Activated T-cell treated with anti-CD3 and anti-CD28 coated beads for 48 hours (primary cell): ENCODE measurements around the gene MTA3.
"Not testable (repeated sequence)": the region's sequence is repeated elsewhere in the genome, so short reads cannot be mapped to it uniquely, and the experiment has no call there.

Experiments
- DNase-seq: peaks from one replicate; pipeline ENCODE4 v3.0.0-alpha.2; 2020; ENCODE audit warnings: low read depth

MTA3 gene

DNA sequence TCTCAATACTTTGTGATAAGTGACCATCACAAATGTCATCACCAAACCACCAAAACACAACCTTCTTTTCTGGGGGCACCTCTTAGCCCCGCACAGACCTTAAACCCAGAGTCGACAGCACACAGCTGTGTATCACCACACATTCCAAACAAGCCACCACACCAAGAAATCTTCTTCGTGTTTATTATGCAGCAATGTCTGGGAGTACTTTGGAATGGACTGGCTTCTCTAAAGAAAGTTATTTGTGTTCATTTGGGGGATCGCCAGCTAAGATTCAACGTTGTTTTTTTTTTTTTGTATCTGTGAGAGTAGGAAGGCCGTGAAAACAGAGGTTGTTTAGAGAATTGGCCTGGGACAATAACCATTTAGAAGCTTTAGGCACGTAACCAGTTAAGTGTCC lies 1.1 kb upstream of the MTA3 start:
- no peak for DNase-seq

GRCh38 chr2:42567806-42568400 lies 529 bp upstream of the MTA3 start:
- no peak for DNase-seq

GRCh38 chr2:42569116-42569711 lies 782 bp downstream of the MTA3 start:
- peak; percentile 7 for DNase-seq

- DNase-seq = no peak
These were observed 1.5 kb downstream of the MTA3 start for GRCh38 chr2:42569883-42570282.

DNA sequence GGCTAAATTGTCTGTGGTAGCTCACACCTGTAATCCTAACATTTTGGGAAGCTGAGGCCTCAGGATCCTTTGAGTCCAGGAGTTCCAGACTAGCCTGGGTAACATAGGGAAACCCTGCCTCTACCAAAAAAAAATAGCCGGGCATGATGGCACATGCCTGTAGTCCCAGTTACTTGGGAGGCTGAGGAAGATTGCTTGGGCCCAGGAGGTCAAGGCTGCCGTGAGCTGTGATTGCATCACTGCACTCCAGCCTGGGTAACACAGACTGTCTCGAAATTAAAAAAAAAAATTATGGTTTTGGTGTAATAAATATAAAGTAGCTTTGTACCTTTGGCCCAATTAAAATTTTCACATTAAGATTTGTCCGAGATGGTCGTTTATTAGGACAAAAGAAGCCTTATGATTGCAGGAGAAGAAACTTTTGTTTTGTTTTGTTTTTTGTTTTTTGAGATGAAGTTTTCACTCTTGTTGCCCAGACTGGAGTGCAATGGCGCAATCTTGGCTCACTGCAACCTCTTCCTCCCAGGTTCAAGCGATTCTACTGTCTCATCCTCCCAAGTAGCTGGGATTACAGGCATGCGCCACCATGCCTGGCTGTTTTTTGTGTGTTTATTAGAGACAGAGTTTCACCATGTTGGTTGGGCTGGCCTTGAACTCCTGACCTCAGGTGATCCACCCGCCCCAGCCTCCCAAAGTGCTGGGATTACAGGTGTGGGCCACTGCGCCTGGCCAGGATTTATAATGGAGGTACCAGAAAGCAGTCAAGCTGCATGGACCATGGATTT lies 4.1 kb downstream of the MTA3 start:
- no peak for DNase-seq

DNA sequence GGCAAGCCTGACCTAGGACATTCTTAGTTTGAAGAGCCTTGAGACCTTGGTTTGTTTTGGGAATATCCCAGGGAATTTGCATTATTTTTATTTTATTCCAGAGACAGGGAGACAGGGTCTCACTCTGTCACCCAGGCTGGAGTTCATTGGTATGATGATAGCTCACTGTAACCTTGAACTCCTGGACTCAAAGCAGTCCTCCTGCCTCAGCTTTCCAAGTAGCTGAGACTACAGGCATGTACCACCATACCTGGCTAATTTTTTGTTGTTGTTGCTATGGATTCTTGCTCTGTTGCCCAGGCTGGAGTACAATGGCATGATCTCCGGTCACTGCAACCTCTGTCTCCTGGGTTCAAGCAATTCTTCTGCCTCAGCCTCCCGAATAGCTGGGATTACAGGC lies 4.8 kb downstream of the MTA3 start:
- DNase-seq = no peak

DNA sequence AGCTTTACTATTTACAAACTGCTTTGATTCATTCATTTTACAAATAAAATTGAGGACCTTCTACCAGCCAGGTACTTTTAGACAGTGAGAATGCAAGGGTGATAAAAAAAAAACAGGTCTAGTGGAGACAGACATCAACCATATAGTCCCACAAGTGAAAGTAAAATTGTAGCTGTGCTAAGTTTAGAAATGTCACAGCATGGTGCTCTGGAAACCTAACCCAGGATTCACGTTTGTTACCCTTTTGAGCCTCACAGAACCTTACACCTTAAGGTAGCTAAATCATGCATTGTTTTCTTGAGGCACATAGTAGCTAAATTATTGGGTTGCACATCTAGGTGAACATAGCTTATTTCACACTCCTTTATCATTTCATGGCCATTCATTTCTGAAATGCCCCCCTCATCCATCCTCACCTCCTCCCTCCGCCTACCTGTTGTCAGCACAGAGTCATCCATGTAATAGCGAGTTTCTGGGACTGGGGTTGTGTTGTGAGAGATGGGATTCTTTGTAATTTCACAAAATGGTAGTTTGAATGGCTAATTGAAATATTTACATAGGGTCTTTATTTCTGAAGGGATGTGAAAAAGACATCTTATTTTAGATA lies 7.1 kb downstream of the MTA3 start:
- no peak for DNase-seq

GRCh38 chr2:42578621-42579020 lies 10.2 kb downstream of the MTA3 start:
- DNase-seq = no peak

GRCh38 chr2:42581257-42581656 lies 12.8 kb downstream of the MTA3 start:
- DNase-seq = no peak

DNA sequence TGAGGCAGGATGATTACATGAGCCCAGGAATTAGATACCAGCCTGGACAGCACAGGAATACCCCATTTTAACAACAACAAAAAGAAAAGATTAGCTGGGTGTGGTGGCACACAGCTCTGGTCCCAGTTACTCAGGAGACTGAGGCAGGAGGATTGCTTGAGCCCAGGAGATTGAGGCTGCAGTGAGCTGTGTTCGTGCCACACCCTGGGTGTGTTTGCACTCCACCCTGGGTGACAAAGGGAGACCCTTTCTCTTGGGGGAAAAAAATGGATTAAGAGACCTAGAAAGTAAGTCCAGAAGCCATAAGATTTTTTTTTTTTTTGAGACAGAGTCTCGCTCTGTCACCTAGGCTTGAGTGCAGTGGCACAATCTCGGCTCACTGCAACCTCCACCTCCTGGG lies 16.2 kb downstream of the MTA3 start:
- not testable (repeated sequence) for DNase-seq

- no peak for DNase-seq
These were observed 17.3 kb downstream of the MTA3 start for GRCh38 chr2:42585779-42586178.

- no peak for DNase-seq
These were observed 19.2 kb downstream of the MTA3 start for GRCh38 chr2:42587526-42588117.

- no peak for DNase-seq
These were observed 19.7 kb downstream of the MTA3 start for GRCh38 chr2:42588121-42588520.

DNA sequence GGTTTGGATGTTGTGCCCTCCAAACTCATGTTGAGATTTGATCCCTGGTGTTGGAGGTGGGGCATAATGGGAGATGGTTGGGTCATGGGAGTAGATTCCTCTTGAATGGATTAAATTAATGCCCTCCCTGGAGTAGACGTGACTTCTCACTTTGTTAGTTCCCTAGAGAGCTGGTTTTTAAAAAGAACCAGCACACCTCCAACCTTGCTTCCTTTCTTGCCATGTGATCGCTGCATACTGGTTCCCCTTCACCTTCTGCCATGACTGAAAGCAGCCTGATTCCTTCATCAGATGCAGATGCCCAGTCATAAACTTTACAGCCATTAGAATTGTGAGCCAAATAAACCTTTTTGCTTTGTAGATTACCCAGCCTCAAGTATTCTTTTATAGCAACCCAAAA lies 21.7 kb downstream of the MTA3 start:
- DNase-seq = no peak

DNA sequence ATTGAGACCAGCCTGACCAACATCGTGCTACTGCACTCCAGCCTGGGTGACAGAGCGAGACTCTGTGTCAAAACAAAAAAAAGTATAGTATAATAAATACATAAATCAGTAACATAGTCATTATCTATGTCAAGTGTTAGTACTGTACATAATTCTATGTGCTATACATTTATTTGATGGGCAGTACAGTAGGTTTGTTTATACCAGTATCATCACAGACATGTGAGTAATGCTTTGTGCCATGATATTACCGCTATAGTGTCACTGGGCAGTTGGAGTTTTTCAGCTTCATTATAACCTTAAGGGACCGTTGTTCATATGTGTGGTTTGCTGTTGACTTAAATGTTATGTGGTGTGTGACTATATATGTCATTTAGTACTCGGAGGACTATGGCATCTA lies 24.9 kb downstream of the MTA3 start:
- DNase-seq = no peak

- no peak for DNase-seq
These were observed 30.2 kb downstream of the MTA3 start for GRCh38 chr2:42598656-42599055.

GRCh38 chr2:42601076-42601475 lies 32.6 kb downstream of the MTA3 start:
- no peak for DNase-seq

- DNase-seq = no peak
These were observed 33.9 kb downstream of the MTA3 start for GRCh38 chr2:42602218-42602875.

DNA sequence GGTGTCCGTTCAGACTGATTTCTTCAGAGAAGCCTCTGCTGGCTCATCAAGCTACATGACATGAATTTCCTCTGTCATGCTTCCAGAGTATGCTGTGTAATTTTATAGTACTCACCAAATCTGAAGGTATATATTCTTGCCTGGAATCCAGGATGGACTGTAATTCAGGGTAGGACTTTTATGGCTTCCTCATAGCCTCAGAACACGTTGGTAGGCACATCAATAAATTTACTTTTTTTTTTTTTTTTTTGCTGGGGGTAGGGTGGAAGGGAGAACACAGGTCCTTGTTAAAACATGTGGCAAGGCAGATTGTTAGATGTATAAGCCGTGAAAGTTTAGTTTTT lies 34.4 kb downstream of the MTA3 start:
- DNase-seq = no peak

DNA sequence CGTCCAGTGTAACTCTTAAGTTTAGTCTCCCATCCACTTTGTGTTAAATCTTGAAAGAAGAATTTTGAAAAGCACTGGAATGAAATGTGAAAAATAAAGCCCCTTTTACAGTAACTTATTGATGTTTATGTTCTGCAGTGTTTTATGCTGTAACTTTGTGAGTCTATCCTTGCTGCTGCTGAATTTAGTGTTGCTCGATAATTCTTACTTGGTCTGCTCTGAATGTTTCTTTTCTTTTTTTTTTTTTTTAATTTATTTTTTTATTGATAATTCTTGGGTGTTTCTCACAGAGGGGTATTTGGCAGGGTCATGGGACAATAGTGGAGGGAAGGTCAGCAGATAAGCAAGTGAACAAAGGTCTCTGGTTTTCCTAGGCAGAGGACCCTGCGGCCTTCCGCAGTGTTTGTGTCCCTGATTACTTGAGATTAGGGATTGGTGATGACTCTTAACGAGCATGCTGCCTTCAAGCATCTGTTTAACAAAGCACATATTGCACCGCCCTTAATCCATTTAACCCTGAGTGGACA lies 36.0 kb downstream of the MTA3 start:
- DNase-seq = not testable (repeated sequence)

- DNase-seq = not testable (repeated sequence)
These were observed 37.7 kb downstream of the MTA3 start for GRCh38 chr2:42606166-42606565.

GRCh38 chr2:42607101-42607637 lies 38.7 kb downstream of the MTA3 start:
- no peak for DNase-seq
